OCI-LY1 (cell line): ENCODE results near the gene THRA.

Source experiments
- H2AFZ ChIP-seq: fragments of 200-600 bp; sonication (generic), shearing (Covaris generic); 2 replicates; pipeline ENCODE4 v1.6.0; 2014; ENCODE audit warnings: antibody characterized with exemption, mild to moderate bottlenecking, low read length
- H3F3A ChIP-seq: fragments of 200-600 bp; sonication (generic), shearing (Covaris generic); 2 replicates; pipeline ENCODE4 v1.6.0; 2014; ENCODE audit warnings: mild to moderate bottlenecking, antibody characterized with exemption, low read length, moderate library complexity; ENCODE audit not compliant: insufficient read depth
- H3K27ac ChIP-seq: fragments of 200-600 bp; sonication (generic); 2 replicates; pipeline ENCODE4 v1.5.1; 2014; ENCODE audit warnings: low read length, mixed run types, mild to moderate bottlenecking, low read depth; ENCODE audit not compliant: poor library complexity, severe bottlenecking
- H3K27me3 ChIP-seq: fragments of 200-600 bp; sonication (generic); 2 replicates; pipeline ENCODE4 v1.6.0; 2014; ENCODE audit warnings: antibody characterized with exemption, mild to moderate bottlenecking, low read length, moderate library complexity; ENCODE audit not compliant: insufficient read depth
- H3K36me3 ChIP-seq: fragments of 200-600 bp; sonication (generic); 2 replicates; pipeline ENCODE4 v1.6.1; 2014; ENCODE audit warnings: mild to moderate bottlenecking, antibody characterized with exemption, low read length, moderate library complexity, mixed read lengths; ENCODE audit not compliant: insufficient read depth
- H3K4me1 ChIP-seq: fragments of 200-600 bp; sonication (generic); 2 replicates; pipeline ENCODE4 v1.5.1; 2014; ENCODE audit warnings: mild to moderate bottlenecking, low read length, moderate library complexity; ENCODE audit not compliant: insufficient read depth, severe bottlenecking
- H3K4me2 ChIP-seq: fragments of 200-600 bp; sonication (generic), shearing (Covaris generic); 2 replicates; pipeline ENCODE4 v1.6.1; 2014; ENCODE audit warnings: low read length
- H3K4me3 ChIP-seq: fragments of 200-600 bp; sonication (generic); 2 replicates; pipeline ENCODE4 v1.5.1; 2014; ENCODE audit warnings: low read length, low read depth, mild to moderate bottlenecking, mixed read lengths; ENCODE audit not compliant: poor library complexity, severe bottlenecking
- H3K79me2 ChIP-seq: fragments of 200-600 bp; shearing (Covaris generic); 2 replicates; pipeline ENCODE4 v1.6.1; 2016; ENCODE audit warnings: mixed run types, low read length, mixed read lengths; ENCODE audit not compliant: insufficient read depth
- H3K9ac ChIP-seq: fragments of 200-600 bp; sonication (generic), shearing (Covaris generic); 2 replicates; pipeline ENCODE4 v1.6.1; 2014; ENCODE audit warnings: mild to moderate bottlenecking, low read length, mixed read lengths
- H3K9me2 ChIP-seq: fragments of 200-600 bp; sonication (generic), shearing (Covaris generic); 2 replicates; pipeline ENCODE4 v1.6.1; 2014; ENCODE audit warnings: low read depth, mild to moderate bottlenecking, low read length, mixed read lengths
- H3K9me3 ChIP-seq: fragments of 200-600 bp; shearing (Covaris generic); 2 replicates; pipeline ENCODE4 v1.6.1; 2014; ENCODE audit warnings: low read length, mixed read lengths
- H4K20me1 ChIP-seq: fragments of 200-600 bp; sonication (generic), shearing (Covaris generic); 2 replicates; pipeline ENCODE4 v1.6.0; 2016; ENCODE audit warnings: mild to moderate bottlenecking, low read length; ENCODE audit not compliant: insufficient read depth
- EZH2 ChIP-seq: fragments of 200-600 bp; sonication (generic), shearing (Covaris generic); IDR thresholded peaks from 2 replicates; pipeline ENCODE4 v1.8.0; 2017; ENCODE audit warnings: borderline replicate concordance, mixed run types, mild to moderate bottlenecking, antibody characterized with exemption, low read length, moderate library complexity, mixed read lengths
- TF ChIP-seq, protein P1 (sequence below): fragments of 200-600 bp; sonication (generic), shearing (Covaris generic); IDR thresholded peaks from 2 replicates; pipeline ENCODE4 v1.5.1; 2017; ENCODE audit warnings: mild to moderate bottlenecking, antibody characterized with exemption, low read length, moderate library complexity, mixed read lengths

Gene THRA

DNA sequence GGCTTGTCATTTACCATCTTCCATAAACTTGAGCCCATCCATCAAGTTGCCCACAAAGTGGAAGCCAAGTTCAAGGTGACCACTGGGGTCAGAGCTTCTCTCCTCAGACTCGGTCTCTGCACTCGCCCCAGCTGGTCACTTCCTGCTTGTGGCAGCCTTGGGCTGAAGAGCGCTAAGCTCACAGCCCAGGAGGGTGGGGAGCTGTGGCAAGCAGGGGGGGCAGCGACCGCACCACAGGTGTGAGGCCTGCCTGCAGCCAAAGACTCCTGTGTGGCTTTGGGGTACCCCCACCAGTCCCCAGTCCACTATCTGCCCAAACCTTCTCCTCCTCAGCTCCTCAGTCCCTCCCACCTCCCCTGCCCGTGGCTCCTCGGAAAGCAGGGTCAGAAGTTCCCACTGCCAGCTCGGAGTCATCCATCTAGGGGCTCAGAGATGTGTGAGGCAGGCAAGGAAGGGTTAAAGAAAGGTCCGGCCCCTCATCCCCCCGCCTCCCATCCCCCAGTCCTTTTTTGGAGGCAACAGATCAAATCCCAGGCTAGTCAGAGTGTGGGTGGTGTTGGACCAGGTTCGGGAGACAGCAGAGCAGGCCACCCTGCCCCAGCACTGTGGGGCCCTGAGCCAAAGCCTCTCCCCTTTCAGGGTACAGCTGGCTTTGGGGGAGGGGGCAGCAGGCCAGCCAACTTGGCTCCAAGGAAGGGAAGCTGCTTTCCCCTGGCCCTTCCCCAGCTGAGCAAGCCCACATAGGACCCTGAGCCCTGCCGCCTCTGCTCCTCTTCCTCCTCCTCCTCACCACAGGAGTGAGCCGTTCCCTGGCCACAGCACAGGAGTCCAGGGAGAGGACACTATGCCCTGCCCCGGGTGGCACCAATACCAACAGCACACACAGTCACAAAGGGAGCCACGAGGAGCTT is 44.3 kb upstream of the THRA start:
- Histone ChIP-seq H3K27me3 (no peaks in the 10 kb centered on the region), H3K4me1 (no peaks in the 10 kb centered on the region), H3K79me2 (no peaks in the 10 kb centered on the region), H3K9me2 (no peaks in the 10 kb centered on the region), H3K9ac (no peak overlapping the region), H3F3A (no peaks in the 10 kb centered on the region), H3K36me3 (peaks cover 32% of the 10 kb centered on the region), H3K27ac (no peak overlapping the region), H3K4me3 (no peak overlapping the region), H3K9me3 (no peaks in the 10 kb centered on the region), H4K20me1 (no peaks in the 10 kb centered on the region), H3K4me2 (no peak overlapping the region), H2AFZ (no peak overlapping the region)
- TF ChIP-seq EZH2 = no peak
- TF ChIP-seq, protein P1, sequence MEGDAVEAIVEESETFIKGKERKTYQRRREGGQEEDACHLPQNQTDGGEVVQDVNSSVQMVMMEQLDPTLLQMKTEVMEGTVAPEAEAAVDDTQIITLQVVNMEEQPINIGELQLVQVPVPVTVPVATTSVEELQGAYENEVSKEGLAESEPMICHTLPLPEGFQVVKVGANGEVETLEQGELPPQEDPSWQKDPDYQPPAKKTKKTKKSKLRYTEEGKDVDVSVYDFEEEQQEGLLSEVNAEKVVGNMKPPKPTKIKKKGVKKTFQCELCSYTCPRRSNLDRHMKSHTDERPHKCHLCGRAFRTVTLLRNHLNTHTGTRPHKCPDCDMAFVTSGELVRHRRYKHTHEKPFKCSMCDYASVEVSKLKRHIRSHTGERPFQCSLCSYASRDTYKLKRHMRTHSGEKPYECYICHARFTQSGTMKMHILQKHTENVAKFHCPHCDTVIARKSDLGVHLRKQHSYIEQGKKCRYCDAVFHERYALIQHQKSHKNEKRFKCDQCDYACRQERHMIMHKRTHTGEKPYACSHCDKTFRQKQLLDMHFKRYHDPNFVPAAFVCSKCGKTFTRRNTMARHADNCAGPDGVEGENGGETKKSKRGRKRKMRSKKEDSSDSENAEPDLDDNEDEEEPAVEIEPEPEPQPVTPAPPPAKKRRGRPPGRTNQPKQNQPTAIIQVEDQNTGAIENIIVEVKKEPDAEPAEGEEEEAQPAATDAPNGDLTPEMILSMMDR = no peak

DNA sequence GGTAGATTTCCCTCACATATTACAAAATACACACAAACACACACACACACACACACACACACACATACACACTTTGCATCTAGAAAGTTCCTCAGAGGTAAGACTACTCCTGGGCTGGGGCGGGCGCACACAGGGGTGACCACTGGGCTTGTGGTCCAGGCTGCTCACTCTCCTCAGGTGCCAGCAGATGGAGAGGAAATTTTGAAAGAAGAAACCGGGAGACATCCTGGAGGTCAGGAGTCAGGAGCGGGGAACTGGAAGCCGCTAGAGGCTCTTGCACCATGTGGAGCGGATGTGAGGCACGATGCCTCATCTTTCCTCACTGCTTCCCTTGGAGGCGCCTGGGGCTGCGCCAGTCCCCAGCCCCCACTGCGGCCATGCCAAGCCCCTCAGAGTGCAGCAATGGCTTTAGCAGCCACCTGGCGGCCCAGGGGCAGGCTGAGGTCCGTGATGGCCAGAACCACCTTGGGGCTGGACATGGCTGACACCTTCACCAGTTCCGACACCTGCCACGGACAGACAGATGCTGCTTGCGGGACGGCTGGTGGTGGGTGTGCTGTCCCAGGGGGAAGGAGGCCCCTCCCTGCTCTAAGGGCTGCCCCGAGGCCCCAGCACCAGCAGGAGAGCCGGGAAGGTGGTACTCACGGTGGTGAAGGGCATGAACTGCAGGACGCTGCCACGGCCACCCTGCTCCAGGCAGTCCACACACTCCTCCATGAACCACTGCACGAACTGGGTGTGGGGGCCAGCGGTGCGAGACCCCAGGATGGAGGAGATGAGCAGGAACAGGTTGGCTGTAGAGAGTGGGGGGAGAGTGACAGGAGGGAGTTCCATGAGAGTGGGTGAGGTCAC is 43.4 kb upstream of the THRA start:
- H3K27me3 ChIP-seq = no peaks in the 10 kb centered on the region
- no peaks in the 10 kb centered on the region for H3K9me3 ChIP-seq
- H3K4me3 ChIP-seq = no peak overlapping the region
- H3K4me1 ChIP-seq = no peaks in the 10 kb centered on the region
- H3K27ac ChIP-seq = no peak overlapping the region
- no peaks in the 10 kb centered on the region for H3K79me2 ChIP-seq
- no peak for TF ChIP-seq EZH2
- TF ChIP-seq, protein P1 = no peak
- no peak overlapping the region for H3K9ac ChIP-seq
- no peaks in the 10 kb centered on the region for H4K20me1 ChIP-seq
- H3K4me2 ChIP-seq = no peak overlapping the region
- H2AFZ ChIP-seq = no peak overlapping the region
- H3K9me2 ChIP-seq = no peaks in the 10 kb centered on the region
- H3F3A ChIP-seq = no peaks in the 10 kb centered on the region
- H3K36me3 ChIP-seq = peaks cover 35% of the 10 kb centered on the region

DNA sequence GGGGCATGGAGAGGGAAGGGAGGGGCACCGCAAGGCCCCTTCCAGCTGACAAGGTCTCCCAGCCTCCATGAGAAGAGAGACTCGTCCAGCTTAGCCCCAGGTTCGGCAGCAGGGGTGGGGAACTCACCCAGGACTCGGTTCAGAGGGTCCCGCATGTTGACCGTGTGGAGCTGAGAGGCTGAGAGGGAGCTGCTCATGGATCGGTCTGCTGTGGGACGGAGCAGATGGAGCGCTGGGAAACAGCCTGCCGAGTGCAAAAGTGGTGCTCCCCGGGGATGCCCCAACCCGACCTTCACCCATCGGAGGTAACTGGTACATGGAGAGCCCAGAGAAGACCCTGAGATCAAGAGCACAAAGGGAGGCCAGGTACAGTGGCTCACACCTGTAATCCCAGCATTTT is 42.6 kb upstream of the THRA start:
- Histone ChIP-seq H4K20me1 (no peaks in the 10 kb centered on the region), H3K9ac (no peak overlapping the region), H2AFZ (no peak overlapping the region), H3K27ac (no peak overlapping the region), H3K4me3 (no peak overlapping the region), H3F3A (no peaks in the 10 kb centered on the region), H3K79me2 (no peaks in the 10 kb centered on the region), H3K9me2 (no peaks in the 10 kb centered on the region), H3K27me3 (no peaks in the 10 kb centered on the region), H3K4me2 (no peak overlapping the region), H3K36me3 (peaks cover 39% of the 10 kb centered on the region), H3K9me3 (no peaks in the 10 kb centered on the region), H3K4me1 (no peaks in the 10 kb centered on the region)
- TF ChIP-seq EZH2 = no peak
- TF ChIP-seq, protein P1 = no peak
